ENCODE data around the gene CUBN.

Gene CUBN
- 23.6 reads per million, percentile 50 among the genes with 10 or more reads in this experiment for total RNA-seq

DNA sequence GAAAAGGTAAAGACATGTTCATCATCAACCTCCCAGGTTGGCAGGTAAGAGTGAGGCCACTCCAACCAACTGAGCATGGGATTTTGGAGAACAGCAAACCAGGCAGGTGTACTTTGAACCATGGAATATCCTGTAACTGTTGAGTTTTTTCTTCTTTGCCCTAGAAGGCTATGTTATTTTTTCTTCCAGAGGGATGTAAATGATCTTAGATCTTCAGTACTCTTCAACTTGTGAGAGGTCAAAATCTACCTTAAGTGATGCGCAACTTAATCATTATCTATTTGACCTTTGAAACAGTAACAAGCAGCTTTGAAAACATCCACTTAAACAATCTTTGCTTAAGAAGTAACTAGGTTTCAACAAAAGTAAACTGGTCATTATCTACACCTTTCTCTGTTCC lies at the start of gene CUBN:
Gene CUBN (minus strand): TSS at position 71 of the 400 bp plus-strand sequence. CDS start 46 bp downstream, at position 25.
- no peak for DNase-seq

DNA sequence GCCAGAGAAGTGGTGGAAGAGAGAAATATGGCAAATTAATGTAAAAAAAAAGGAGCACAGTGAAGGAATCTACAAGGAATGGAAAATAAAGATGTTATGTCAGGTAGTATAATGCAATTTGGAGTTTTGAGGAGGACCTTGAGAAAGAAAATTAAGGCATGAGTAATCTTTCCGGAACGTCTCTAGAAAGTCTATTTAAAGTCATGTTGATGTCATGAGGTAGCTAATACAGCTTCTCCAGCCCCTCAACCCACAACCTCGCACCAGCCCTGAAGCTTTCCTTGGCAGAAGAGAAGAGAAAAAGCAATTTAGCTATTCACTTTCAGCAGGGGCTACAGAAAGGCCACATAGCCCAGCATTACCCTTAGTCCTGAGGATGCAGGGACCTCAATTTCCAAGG lies 49.4 kb upstream of the CUBN start:
- DNase-seq, result no peak

DNA sequence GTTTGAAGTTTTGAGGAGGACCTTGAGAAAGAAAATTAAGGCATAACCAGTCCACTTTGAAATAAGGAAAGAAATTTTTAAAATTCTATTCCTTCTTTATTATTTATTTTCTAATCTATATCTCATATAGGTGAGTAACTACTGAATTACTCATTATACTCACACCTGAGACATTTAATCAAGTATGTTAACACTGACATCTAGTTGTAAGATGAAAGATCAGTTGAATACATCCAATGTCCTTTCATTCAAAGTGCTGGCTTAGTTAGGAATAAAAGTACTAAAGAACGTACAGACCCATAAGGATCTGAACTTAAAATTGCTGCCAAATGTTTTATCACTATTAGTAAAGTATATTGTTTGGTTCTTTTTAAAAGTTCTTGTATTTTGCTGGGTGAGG lies 48.4 kb upstream of the CUBN start:
- DNase-seq, result no peak

DNA sequence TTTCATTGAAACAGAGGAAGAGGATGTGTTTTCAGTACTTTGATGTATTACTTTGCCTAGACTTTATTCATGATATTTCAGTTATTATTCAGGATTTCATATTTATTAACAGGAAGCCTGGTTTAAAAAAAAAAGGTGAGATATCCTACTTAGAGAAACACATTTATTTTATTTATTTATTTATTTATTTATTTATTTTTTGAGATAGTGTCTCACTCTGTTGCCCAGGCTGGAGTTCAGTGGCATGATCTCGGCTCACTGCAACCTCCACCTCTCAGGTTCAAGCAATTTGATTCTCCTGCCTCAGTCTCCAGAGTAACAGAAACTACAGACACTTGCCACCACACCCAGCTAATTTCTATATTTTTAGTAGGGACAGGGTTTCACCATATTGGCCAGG lies 47.4 kb upstream of the CUBN start:
- no peak for DNase-seq

DNA sequence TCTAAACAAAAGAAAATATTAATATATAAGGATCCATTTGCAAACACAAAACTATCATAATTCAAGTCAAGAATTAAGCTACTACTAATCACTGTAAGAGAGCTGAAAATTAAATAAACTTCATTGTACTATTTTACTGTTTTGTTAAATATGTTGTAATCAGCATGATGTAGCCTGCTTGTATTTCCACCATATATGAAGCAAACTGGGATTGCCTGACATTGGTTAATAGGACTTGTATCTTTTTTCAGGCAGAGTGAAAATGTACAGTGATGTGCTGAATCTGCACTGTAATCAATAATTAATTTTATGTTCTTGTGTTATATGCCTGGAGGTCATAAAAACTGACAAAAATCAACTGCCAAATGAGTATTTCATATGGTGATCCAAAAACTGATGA lies 46.5 kb upstream of the CUBN start:
- no peak for DNase-seq

DNA sequence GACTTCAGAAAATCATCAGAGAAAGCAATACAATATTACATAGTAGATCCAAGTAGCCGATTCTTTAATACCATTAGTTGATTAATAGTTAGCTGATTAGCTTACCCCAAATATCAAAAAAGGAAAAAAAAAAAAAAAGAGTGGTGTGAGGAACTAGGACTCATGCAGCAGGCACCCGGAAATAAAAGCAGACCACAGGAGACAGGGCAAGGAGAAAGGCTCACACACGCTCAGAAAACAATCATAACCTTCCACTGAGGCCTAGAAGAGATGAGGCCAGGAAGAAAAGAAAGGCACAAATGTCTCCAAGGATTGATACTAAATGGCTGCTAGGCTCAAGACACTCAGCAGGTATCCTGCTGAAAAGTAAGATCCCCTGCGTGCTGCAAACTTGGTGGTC lies 45.9 kb upstream of the CUBN start:
- no peak for DNase-seq

DNA sequence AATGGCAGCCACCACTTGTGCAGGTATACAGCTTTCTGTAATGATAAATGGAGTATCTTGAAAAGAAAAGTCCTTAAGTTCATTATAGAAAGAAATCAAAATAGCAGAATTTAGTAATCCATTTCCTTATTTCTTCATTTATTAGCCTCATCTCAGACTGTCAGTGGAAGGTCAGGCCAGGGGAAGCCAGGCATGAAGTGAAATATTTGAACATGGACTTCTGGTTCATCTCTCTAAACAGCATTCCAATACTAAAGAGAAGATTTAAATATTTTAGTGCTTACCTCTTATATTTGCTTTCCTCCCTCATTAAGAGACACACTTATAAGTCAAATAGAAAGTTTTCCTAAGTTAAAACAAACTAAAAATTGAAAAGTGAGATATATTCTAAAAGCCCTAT lies 45.0 kb upstream of the CUBN start:
- no peak for DNase-seq

DNA sequence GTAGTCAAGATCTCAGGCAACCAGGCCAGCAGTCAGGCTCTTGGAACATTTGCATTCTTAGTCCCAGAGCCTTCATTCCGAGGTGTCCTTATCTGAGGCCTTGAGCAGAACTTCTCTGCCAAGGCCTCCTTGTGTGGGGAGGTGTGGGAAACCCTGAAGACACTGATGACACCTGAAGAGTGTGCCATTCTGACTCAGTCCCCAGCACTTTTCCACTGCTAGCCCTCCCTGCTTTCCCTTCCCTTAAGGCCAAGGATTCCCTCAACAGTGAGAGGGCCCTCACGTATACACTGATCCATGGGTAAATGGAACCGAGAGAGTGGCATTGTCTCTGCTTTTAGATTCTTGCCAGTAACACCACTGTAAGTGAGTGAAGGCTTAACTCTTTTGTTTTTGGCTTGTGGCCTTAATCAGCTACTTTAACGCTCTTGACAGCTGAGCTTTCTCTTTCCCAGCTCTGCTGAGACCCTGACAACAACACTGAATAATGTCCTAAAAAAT lies 41.6 kb upstream of the CUBN start:
- DNase-seq, result no peak

DNA sequence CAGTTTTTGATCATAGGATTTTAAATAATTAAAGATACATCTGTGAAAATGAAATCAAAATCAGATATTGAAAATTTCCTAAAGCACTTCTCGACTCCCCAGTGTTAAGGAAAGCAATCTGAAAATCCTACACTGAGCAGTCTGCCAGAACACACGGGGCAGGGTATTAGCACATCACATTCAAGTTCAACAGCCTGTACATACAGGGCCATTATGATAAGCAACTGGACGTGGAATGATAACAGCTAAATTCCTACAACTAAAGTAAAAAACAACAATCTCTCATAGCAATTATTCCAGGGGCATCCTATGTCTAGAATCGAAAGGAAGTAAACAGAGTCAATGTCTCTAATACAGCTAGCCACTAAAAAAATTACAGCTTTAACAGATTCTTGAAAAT lies 40.2 kb upstream of the CUBN start:
- DNase-seq, result no peak

DNA sequence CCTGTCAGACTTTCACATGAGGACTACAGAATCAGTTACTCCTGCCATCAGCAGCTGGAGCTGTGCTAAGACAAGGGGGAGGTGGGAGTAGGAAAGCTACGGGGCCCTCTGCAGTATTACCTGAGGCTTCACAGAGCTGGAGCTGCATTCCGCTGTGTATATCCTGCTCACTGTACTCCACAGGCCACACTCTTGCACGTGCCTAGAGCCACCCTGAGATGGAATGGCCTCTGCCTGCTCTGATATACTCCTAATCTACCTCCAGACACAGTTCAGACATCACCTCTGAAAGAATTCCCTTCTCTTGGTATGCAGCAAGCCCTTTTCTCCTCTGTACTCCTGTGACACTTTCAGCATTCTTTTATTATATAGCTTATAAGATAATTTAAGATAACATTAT lies 37.1 kb upstream of the CUBN start:
- DNase-seq, result no peak

DNA sequence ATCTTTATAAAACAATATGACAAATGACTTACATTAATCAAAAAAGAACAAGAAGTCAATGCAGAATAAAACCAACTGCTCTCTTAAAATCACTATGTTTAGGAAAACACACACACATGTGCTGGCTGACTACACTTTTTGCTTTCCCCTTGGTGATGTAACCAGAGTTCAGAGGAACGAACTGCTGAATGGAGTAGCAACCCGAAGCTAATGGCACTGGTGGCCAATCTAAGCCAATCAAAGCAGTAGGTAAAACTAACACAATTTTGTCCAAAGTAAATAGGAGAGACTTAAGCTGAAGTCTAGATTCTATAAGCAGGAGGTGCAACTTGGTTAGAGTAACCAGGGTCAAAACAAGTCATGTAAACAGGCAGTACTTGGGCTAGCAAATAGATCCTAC lies 33.2 kb upstream of the CUBN start:
- no peak for DNase-seq

DNA sequence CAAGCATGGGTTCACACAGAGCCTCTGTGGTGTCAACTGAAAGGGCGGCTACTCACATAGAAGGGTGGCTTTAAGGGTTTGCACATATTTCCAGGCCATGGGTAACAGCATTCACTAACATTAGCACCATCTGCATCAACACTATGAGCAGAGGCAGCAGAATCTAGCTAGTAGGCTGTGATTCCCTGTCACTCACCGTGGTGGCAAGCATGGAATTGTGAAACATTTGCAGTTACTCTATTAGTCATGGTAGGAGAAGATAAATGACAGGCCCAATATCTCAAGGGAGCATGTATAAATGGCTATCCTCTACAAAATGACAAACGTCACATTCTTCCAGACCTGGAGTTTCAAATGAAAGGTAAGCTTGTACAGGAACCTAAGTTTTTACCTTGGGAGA lies 32.2 kb upstream of the CUBN start:
- no peak for DNase-seq

DNA sequence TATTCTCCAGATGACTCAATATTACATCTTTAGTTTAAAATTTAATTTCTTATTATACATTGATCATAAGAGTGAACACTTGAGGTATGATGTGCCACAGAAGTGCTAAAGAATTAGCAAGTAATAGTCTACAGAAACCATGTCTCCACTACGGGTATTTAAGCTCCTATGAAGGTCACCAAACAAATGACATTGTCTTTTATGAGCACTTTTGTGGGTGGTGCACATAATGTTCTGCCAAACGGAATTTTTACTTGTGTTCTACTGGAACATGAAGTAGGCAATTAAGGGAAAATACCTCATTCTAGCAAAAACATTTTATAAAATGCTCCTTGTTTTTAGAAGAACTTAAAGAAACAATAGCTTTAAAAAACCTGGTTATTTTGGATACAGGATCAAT lies 27.4 kb upstream of the CUBN start:
- DNase-seq, result no peak

DNA sequence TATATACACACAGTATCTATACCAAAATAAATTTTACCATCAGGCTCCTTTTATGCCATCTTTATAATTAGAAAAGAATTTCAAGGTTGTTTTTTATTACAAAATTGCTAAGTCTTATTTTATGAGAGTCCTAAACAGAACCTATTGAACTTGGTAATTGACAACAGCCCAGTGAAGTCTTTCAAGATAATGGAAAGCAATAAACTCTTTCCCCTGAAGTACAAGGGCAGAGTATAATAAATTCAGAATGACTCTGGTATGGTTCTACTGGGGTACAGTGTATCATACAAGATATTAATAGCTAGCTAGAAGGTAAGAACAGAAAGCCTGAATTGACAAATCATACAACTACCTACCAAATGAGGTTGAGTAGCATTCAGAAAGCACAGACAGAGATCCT lies 26.2 kb upstream of the CUBN start:
- DNase-seq, result no peak

DNA sequence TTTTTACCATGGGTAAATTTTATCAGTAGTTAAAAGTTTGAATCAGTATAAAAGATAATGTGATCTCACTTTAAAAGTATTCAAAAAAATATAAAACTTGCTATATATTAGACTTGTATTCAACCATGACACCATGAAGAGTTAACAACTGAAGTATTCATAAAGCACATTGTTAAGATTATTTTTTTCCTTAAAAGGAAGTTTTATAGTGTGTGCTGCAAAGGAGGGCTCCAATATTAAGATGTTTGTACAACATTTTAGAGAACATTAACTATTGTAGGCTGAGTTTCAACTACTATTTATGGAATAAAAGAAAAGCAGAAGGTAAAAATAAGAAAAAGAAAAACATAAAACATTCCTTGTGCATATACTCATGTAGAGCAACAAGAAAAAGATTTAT lies 24.5 kb upstream of the CUBN start:
- no peak for DNase-seq

DNA sequence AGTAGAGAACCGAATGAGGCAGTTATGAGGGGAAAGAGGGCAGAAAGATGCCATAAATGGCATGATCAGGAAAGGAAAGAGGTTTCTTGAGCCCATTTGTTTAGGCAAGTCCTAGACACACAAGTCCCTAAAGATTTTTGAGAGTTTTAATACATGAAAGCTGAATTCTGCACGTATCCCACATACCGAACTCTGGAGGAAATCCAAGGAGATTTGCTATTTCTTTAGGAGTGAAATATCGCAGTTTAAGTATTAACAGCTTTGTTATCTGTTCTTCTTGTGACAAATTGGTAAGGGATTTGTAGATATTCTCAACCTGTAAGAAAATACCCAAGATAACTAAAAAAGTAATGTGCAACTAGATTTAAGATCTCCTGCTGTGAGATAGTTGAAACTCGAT lies 23.7 kb upstream of the CUBN start:
- DNase-seq, result no peak

DNA sequence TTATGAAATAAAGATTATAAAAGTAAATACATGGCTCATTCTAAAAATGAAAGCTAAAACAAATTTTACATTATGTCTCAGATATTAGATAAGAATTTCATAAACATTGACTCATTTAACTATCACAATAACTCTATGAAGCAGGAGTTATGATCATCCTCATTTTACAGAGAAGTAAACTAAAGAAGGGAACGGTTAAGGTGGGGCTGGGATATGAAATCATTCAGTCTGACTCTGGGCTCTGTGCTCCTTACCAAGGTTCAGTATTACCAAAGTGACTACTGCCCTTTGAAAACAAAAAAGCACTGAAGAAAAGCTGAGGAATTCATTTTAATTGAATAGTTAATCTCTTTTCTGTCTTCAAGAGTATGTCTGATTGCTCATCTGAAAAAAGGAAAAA lies 22.1 kb upstream of the CUBN start:
- DNase-seq, result no peak

DNA sequence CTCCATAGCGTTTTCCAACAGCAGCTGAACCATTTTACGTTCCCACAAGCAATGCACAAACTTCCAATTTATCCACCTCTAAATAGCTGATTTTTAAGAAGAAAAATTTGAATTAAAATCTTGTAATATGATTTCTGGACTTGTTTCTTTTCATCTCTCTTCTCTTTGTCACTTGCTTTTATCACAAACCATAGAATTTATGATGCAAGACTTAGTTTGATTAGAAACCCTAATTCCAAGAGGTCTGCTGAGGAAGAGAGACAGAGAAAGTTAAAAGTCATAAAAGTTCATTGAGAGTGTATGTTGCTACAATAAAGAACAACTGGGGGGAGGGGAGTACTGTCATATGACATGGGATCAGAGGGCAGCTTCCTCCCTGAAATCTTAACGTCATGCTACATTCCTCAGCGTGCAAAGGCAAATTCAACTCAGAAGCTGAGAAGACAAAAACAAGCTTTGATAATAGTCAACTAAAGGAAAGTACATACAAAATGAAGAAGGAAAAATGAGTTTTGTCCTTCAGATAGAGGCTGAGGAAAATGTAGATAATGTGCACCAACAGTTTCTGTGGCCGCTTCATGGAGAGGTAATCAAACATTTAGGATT lies 18.4 kb upstream of the CUBN start:
- no peak for DNase-seq

DNA sequence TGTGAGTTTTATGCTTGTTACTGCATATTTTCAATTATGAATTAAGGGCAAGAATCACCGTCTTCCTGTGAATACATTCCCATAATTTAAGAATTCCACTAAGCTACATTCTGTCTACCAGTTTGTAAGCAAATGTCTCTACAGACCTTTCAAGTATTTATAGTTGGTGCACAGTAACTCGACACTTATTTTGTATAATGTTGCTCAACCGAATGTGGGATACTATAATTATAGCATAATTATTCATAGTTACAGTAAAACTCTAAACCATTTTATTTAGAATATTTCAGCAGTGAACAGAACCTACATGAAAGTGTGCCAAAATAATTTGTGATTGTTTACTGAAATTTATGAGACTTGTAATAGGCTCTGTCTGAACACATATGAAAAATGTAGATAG lies 17.3 kb upstream of the CUBN start:
- DNase-seq, result no peak

DNA sequence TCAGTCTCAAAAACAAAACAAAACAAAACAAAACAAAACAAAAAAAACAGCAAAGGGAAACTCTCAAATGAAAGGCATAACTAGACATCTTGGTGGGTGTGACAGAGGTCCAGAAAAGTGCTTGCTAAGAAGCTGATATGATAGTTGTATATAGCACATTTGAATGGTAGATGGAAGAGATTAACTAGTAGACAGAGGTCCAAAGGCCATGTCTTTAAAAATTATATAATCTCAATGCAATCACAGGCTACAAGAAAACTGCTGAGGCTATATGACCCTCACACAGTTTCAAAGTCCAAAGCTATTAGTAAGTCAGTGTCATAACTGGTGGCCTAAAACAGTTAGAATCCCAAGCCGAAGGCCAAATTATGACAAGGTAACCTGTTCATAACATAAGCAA lies 15.6 kb upstream of the CUBN start:
- DNase-seq, result no peak

DNA sequence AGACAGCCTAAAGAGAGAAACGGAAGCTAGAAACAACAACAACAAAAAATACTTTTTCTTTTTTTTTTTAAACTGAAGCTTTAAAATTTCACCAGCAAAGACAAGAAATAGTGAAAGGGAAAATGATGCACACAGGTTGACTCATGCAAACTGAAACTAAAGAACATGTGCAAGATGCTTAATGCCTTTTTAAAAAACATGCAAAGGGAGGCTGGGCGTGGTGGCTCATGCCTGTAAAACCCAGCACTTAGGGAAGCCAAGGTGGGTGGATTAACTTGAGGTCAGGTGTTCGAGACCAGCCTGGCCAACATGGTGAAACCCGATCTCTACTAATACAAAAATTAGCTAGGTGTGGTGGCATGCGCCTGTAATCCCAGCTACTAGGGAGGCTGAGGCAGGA lies 15.1 kb upstream of the CUBN start:
- no peak for DNase-seq

DNA sequence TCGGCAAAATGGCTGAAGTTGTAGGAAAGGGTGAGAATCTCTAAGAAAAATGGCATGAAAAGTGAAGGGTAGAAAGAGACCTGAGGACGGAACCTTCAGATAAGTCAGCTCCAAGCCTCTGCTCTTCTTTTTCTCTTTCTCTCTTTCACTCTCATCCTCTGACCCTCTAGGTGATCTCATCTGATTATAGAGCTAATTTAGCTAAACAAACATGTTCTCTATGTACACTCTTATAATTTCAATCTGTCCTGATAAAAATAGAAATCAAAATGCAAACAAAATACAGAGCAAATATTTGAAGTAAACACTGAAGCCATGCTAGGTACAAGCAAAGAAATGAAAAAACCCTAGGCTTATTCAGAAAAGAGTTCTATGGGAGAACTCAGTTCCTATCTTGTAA lies 14.4 kb upstream of the CUBN start:
- no peak for DNase-seq

DNA sequence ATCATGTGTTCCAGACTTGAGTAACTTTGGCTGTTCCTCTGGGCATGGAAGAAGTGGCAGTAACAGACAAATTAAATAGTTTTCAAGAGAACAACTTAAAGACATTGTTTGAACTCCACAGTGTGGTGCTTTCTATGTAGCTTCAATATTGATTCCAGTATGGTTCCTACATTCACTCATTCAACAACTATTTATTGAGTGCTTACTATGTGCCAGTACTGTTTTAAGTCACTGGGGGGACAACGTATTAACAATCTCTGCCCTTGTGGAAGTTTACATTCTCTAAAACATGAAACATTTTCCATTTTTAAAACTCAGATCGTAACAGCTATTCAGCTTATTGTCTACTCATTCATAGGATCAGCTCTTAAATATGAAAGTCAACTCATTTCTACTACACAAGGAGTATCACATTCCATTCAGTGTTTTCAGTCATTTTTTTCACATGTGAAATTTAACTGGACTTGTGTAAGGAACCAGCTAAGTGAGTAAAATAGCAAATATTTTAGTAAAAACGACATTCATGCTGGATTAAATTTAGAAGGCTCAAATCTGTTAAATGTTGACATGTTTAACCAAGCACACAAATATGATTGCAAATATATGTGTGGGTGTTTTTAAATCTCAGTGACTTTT lies 13.6 kb upstream of the CUBN start:
- no peak for DNase-seq

DNA sequence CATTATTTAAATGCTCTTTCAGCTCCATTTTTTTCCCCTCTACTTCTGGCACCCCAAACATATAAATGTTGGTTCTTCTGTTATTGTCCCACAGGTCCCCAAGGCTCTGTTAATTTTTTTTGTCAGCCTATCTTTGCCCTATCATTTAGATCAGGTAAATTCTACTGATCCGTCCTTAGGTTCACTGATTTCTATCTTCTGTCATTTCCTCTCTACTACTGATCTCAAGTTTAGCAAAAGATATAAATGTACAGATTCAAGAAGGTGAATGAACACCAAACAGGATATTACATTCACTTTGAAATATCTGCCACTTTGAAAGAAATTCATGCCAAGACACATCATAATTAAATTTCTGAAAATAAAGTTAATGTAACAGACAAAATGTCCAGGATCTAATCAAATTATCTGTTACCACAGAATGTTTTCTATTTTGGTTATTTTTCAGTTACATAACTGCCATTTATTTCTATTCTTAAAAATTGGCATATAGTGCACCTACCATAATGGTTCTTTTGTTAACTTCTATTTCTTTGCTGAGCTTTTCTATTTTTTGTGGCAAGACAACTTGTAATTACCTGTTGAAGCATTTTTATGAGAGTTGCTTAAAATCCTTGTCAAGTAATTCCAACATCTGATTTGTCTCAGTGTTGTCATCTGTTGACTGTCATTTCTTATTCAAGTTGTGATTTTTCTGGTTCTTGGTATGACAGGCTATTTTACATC lies 12.1 kb upstream of the CUBN start:
- no peak for DNase-seq
